Subcutaneous abdominal adipose tissue (tissue), 5 donors: ENCODE results near the gene BMPR2.

Experiments
- H3K27ac ChIP-seq: one replicate; pipeline ENCODE4 v1.7.0; 2013; ENCODE audit warnings: low read depth, mild to moderate bottlenecking, inconsistent platforms, low read length, moderate library complexity
- H3K27me3 ChIP-seq, 5 donors: one replicate each; pipeline ENCODE4 v1.7.0; 2013; ENCODE audit warnings: low read length in 5 of 5, inconsistent platforms in 1 of 5; ENCODE audit not compliant: control insufficient read depth in 5 of 5, insufficient read depth in 4 of 5
- H3K36me3 ChIP-seq, 5 donors: one replicate each; pipeline ENCODE4 v1.7.0; 2013; ENCODE audit warnings: low read length in 5 of 5; ENCODE audit not compliant: control insufficient read depth in 5 of 5, insufficient read depth in 5 of 5
- H3K4me1 ChIP-seq, 5 donors: one replicate each; pipeline ENCODE4 v1.7.0; 2013; ENCODE audit warnings: low read length in 5 of 5, mild to moderate bottlenecking in 3 of 5, moderate library complexity in 1 of 5; ENCODE audit not compliant: control insufficient read depth in 5 of 5, insufficient read depth in 5 of 5
- H3K4me3 ChIP-seq, 5 donors: one replicate each; pipeline ENCODE4 v1.7.0; 2013; ENCODE audit warnings: low read length in 5 of 5, low read depth in 1 of 5
- H3K9ac ChIP-seq, 5 donors: one replicate each; pipeline ENCODE4 v1.7.0; 2013; ENCODE audit warnings: low read length in 5 of 5, mild to moderate bottlenecking in 4 of 5, moderate library complexity in 3 of 5
- H3K9me3 ChIP-seq, 5 donors: one replicate each; pipeline ENCODE4 v1.7.0; 2013; ENCODE audit warnings: low read length in 5 of 5; ENCODE audit not compliant: control insufficient read depth in 5 of 5
- donor health status: healthy.
- donor health status: healthy.
- donor health status: healthy.
- donor health status: healthy.
- donor health status: healthy.

The BMPR2 gene

GRCh38 chr2:202605174-202605573 lies 229.0 kb downstream of the BMPR2 start:
- Histone ChIP-seq H3K27ac (no peak overlapping the region), H3K27me3 (no peaks in the 10 kb centered on the region), H3K9ac (no peak overlapping the region), H3K9me3 (no peaks in the 10 kb centered on the region), H3K4me3 (no peak overlapping the region), H3K4me1 (peaks cover 0 to 1% (median 0%) of the 10 kb centered on the region in 5 donors), H3K36me3 (no peaks in the 10 kb centered on the region)

GRCh38 chr2:202608142-202608852 lies 232.2 kb downstream of the BMPR2 start:
- Histone ChIP-seq H3K27me3 (no peaks in the 10 kb centered on the region), H3K36me3 (no peaks in the 10 kb centered on the region), H3K27ac (no peak overlapping the region), H3K9ac (no peak overlapping the region), H3K4me1 (peaks cover 0 to 3% (median 0%) of the 10 kb centered on the region in 5 donors), H3K4me3 (no peak overlapping the region), H3K9me3 (no peaks in the 10 kb centered on the region)

GRCh38 chr2:202609381-202610145 lies 233.4 kb downstream of the BMPR2 start:
- Histone ChIP-seq H3K36me3 (no peaks in the 10 kb centered on the region), H3K4me3 (no peak overlapping the region), H3K4me1 (peaks cover 0 to 3% (median 0%) of the 10 kb centered on the region in 5 donors), H3K9ac (no peak overlapping the region), H3K9me3 (no peaks in the 10 kb centered on the region), H3K27ac (no peak overlapping the region), H3K27me3 (no peaks in the 10 kb centered on the region)

- H3K27me3 ChIP-seq = no peaks in the 10 kb centered on the region
- no peak overlapping the region for H3K4me3 ChIP-seq
- H3K4me1 ChIP-seq = peaks cover 0 to 3% (median 0%) of the 10 kb centered on the region in 5 donors
- no peaks in the 10 kb centered on the region for H3K36me3 ChIP-seq
- H3K9me3 ChIP-seq = no peaks in the 10 kb centered on the region
- H3K9ac ChIP-seq = no peak overlapping the region
- H3K27ac ChIP-seq = no peak overlapping the region
These were observed 234.3 kb downstream of the BMPR2 start for GRCh38 chr2:202610380-202610779.

GRCh38 chr2:202612145-202612544 lies 236.0 kb downstream of the BMPR2 start:
- Histone ChIP-seq H3K4me3 (no peak overlapping the region), H3K9ac (no peak overlapping the region), H3K9me3 (no peaks in the 10 kb centered on the region), H3K36me3 (no peaks in the 10 kb centered on the region), H3K27ac (no peak overlapping the region), H3K27me3 (no peaks in the 10 kb centered on the region), H3K4me1 (peaks cover 0 to 3% (median 0%) of the 10 kb centered on the region in 5 donors)

GRCh38 chr2:202613479-202613878 lies 237.4 kb downstream of the BMPR2 start:
- H3K9ac ChIP-seq = no peak overlapping the region
- H3K27ac ChIP-seq = no peak overlapping the region
- no peaks in the 10 kb centered on the region for H3K27me3 ChIP-seq
- H3K4me1 ChIP-seq = peaks cover 0 to 3% (median 0%) of the 10 kb centered on the region in 5 donors
- H3K4me3 ChIP-seq = no peak overlapping the region
- no peaks in the 10 kb centered on the region for H3K9me3 ChIP-seq
- no peaks in the 10 kb centered on the region for H3K36me3 ChIP-seq
